ENCODE data around the gene PTH1R.

PTH1R gene

DNA sequence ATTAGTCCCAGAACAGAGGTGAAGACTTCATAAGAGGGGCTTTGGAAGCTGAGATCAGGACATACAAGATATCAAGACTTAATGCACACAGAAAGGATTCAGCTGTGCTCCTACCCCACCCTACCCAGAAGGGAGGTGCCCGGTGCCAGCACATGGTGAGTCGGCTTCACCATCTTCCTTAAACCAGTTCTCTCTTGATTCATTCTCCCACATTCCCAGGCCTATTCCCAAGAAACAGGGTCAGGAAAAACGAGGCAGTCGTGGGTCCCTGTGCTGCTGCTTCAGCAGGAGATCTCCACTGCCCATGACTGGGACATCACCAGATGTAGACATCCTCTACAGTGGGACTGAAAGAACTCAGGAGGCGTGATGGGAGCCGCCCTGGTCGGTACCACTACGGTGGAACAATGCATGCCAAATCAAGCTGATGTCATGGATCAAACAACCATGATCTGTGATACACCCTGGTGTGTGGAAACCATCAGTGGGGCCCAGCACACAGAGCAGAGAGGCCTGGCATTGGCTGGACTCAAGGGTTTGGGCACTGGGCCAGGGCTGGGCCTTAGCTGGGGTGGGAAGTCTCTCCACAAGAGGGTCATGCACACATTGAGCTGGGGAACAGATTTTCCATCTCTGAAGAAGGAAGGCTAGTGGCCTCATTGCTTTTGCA lies 57.1 kb downstream of the PTH1R start:
- TF ChIP-seq CTCF (IDR thresholded peaks at IDR 0.05; ENCODE audit: low read depth, low read length, missing control alignments) = no peak
- no peak overlapping the region for H3K4me3 ChIP-seq (ENCODE audit: low read depth, low read length)
- in situ Hi-C loops (cut with HindIII; ENCODE audit: low pct_ligation_motif_present, low sequenced_read_pairs) = no loop called here
- peak overlapping the region; percentile 50 for H3K27ac ChIP-seq
- H3K36me3 ChIP-seq (replicated peaks) = peaks cover 3% of the 10 kb centered on the region
- H3K27me3 ChIP-seq (replicated peaks) = no peaks in the 10 kb centered on the region
- no peak for DNase-seq

DNA sequence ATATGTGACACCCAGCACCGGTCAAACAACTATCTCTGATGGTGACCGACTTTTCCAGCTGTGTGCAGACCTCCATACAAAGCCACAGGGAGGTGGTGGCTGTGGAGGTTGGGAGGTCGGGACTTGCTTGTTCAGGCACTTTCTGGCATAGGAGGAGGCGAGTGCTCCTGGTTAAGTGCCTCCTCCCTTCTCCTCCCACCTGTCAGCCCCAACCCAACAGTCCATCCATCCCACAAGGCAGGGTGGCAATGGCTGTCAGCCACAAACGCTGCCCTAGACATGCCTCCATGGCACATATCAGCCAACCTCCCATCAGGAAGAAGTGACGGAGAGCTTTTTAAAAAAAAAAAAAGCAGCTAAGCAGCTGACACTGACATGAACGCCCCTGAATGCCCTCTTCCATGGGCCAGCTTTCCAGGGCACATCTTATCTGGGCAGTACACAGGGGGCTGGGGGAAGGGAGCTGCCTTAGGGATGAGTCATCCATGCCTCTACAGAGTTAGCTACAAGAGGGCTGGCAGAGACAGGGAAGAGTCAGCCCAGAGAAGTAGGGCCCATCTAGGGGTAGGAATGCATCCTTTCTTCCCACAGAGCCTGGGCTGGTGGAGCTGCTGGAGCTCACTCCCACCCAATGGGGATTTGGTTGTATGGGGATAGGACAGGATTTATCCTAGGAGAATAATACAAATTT lies 57.8 kb downstream of the PTH1R start:
- peak overlapping the region; percentile 50 for H3K27ac ChIP-seq
- no peaks in the 10 kb centered on the region for H3K27me3 ChIP-seq (replicated peaks)
- H3K4me3 ChIP-seq (ENCODE audit: low read depth, low read length) = no peak overlapping the region
- TF ChIP-seq CTCF (IDR thresholded peaks at IDR 0.05; ENCODE audit: low read depth, low read length, missing control alignments) = peak; percentile 92
- in situ Hi-C loops (cut with HindIII; ENCODE audit: low pct_ligation_motif_present, low sequenced_read_pairs) = no loop called here
- DNase-seq = peak; percentile 96
- H3K36me3 ChIP-seq (replicated peaks) = peaks cover 3% of the 10 kb centered on the region

- H3K36me3 ChIP-seq (replicated peaks) = peaks cover 10% of the 10 kb centered on the region
- no peak for TF ChIP-seq CTCF (IDR thresholded peaks at IDR 0.05; ENCODE audit: low read depth, low read length, missing control alignments)
- in situ Hi-C loops (cut with HindIII; ENCODE audit: low pct_ligation_motif_present, low sequenced_read_pairs) = no loop called here
- no peak for DNase-seq
- no peaks in the 10 kb centered on the region for H3K27me3 ChIP-seq (replicated peaks)
- no peak overlapping the region for H3K4me3 ChIP-seq (ENCODE audit: low read depth, low read length)
- peak overlapping the region; percentile 17 for H3K27ac ChIP-seq
Measured at GRCh38 chr3:46935989-46936558, 58.6 kb downstream of the PTH1R start.

DNA sequence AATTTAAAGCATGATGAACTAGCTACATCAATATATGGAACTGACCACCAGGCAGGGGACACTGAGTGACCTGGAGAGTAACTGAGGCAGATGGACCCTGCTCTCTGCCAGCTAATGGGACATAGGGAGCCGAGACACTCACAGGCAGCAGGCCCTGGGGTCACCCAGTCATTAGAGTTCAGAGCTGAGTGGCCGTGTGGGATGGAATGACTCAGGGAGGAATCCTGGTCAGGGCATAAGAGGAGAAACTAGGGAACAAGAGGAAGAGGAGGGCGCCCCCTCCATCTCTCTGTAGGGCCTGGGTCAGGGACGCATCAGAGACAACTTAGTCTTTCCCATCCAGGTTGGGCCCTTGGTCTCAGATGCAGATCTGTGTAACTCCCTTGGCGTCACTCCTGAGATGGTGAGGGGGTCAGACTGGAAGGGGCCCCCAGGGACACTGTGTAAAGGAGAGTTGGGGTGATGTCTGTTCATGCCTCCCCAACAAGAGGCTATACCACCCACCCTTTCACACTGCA lies 59.3 kb downstream of the PTH1R start:
- Histone ChIP-seq H3K27ac (peak overlapping the region; percentile 17), H3K36me3 (replicated peaks) (peaks cover 10% of the 10 kb centered on the region), H3K27me3 (replicated peaks) (no peaks in the 10 kb centered on the region), H3K4me3 (ENCODE audit: low read depth, low read length) (no peak overlapping the region)
- in situ Hi-C loops (cut with HindIII; ENCODE audit: low pct_ligation_motif_present, low sequenced_read_pairs) = no loop called here
- DNase-seq = no peak
- no peak for TF ChIP-seq CTCF (IDR thresholded peaks at IDR 0.05; ENCODE audit: low read depth, low read length, missing control alignments)

DNA sequence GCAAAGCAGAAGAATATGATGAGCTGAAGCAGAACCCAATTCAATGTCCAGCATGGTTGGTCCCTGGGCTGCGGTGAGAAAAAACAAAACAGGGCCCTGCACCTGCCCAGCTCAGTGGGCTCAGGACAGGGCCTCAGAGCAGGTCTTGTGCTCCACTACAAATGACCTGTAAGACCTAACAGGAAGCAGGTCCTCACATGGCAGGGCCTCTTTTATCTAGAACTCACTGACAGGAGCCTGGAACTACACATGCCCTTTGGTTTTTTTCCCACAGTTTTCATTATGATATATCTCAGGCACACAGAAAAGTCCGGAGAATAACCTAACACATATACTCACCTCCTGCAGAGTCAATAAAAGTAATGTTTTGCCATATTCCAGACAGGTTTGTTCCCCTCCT lies 60.6 kb downstream of the PTH1R start:
- in situ Hi-C loops (cut with HindIII; ENCODE audit: low pct_ligation_motif_present, low sequenced_read_pairs) = no loop called here
- no peak overlapping the region for H3K4me3 ChIP-seq (ENCODE audit: low read depth, low read length)
- no peak for TF ChIP-seq CTCF (IDR thresholded peaks at IDR 0.05; ENCODE audit: low read depth, low read length, missing control alignments)
- no peaks in the 10 kb centered on the region for H3K27me3 ChIP-seq (replicated peaks)
- peaks cover 10% of the 10 kb centered on the region for H3K36me3 ChIP-seq (replicated peaks)
- no peak for DNase-seq
- no peak overlapping the region for H3K27ac ChIP-seq
